HG03045 (cell line): Measurements from ENCODE around the gene DDX11.
"Not testable (repeated sequence)": the region's sequence is repeated elsewhere in the genome, so short reads cannot be mapped to it uniquely, and the experiment has no call there.

Source experiments
- ATAC-seq: cut with Tn5 transposase; IDR thresholded peaks from one replicate; pipeline ENCODE4 v1.9.1; 2021; ENCODE audit warnings: mild to moderate bottlenecking, moderate library complexity; ENCODE audit not compliant: unreplicated experiment

DDX11 gene

GRCh38 chr12:31066196-31066595 is 7.5 kb upstream of the DDX11 start:
- not testable (repeated sequence) for ATAC-seq

- not testable (repeated sequence) for ATAC-seq
These were observed 6.0 kb upstream of the DDX11 start for GRCh38 chr12:31067656-31068055.

- ATAC-seq, result not testable (repeated sequence)
These were observed 2.5 kb upstream of the DDX11 start for GRCh38 chr12:31070971-31071740.

- not testable (repeated sequence) for ATAC-seq
These were observed 698 bp upstream of the DDX11 start for GRCh38 chr12:31072962-31073361.

GRCh38 chr12:31074333-31074874 is 744 bp downstream of the DDX11 start:
- peak; percentile 39 for ATAC-seq

- ATAC-seq, result not testable (repeated sequence)
These were observed 2.5 kb downstream of the DDX11 start for GRCh38 chr12:31076150-31076549.

- ATAC-seq, result not testable (repeated sequence)
These were observed 3.4 kb downstream of the DDX11 start for GRCh38 chr12:31077095-31077494.

- ATAC-seq, result not testable (repeated sequence)
These were observed 4.3 kb downstream of the DDX11 start for GRCh38 chr12:31077998-31078397.

- ATAC-seq, result not testable (repeated sequence)
These were observed 5.8 kb downstream of the DDX11 start for GRCh38 chr12:31079421-31079820.

- not testable (repeated sequence) for ATAC-seq
These were observed 6.6 kb downstream of the DDX11 start for GRCh38 chr12:31080221-31080620.

- not testable (repeated sequence) for ATAC-seq
These were observed 7.6 kb downstream of the DDX11 start for GRCh38 chr12:31081274-31081673.

GRCh38 chr12:31084241-31084640 is 10.6 kb downstream of the DDX11 start:
- not testable (repeated sequence) for ATAC-seq

- not testable (repeated sequence) for ATAC-seq
These were observed 12.4 kb downstream of the DDX11 start for GRCh38 chr12:31086032-31086431.

- ATAC-seq, result not testable (repeated sequence)
These were observed 13.8 kb downstream of the DDX11 start for GRCh38 chr12:31087486-31087885.

GRCh38 chr12:31087956-31088355 is 14.3 kb downstream of the DDX11 start:
- not testable (repeated sequence) for ATAC-seq

GRCh38 chr12:31089072-31089471 is 15.4 kb downstream of the DDX11 start:
- no peak for ATAC-seq

GRCh38 chr12:31091629-31092028 is 18.0 kb downstream of the DDX11 start:
- ATAC-seq, result not testable (repeated sequence)

- ATAC-seq, result not testable (repeated sequence)
These were observed 19.1 kb downstream of the DDX11 start for GRCh38 chr12:31092718-31093117.

GRCh38 chr12:31095080-31095860 is 21.6 kb downstream of the DDX11 start:
- ATAC-seq, result not testable (repeated sequence)

- not testable (repeated sequence) for ATAC-seq
These were observed 22.8 kb downstream of the DDX11 start for GRCh38 chr12:31096251-31097065.

- not testable (repeated sequence) for ATAC-seq
These were observed 24.2 kb downstream of the DDX11 start for GRCh38 chr12:31097819-31098218.
